ENCODE measurements around the gene LMF2. TPM values are rescaled to one million over a fixed set of nuclear protein-coding genes. Genes with fewer than 3 reads are reported as not detected.

The LMF2 gene
- total RNA-seq, 2 experiments from 2014 or later, result 128 to 141 TPM

- H3K9me3 Mint-ChIP-seq, result no peaks in the 10 kb centered on the region
- DNase-seq (no peak), ATAC-seq (ENCODE audit: low read depth) (no peak)
- H3K27ac Mint-ChIP-seq, result peak overlapping the region; percentile 79
- H3K4me3 Mint-ChIP-seq, result peak overlapping the region; percentile 68
- POLR2A ChIA-PET, result interaction anchor here (1.1 kb wide), 1 partner anchor 50 kb away, joined by 6 read pairs; the partner anchor contains the start of gene SCO2
- peaks cover 6% of the 10 kb centered on the region for H3K36me3 Mint-ChIP-seq
- peaks cover 14% of the 10 kb centered on the region for H3K27me3 Mint-ChIP-seq
- peaks cover 40% of the 10 kb centered on the region for H3K4me1 Mint-ChIP-seq
Observed at GRCh38 chr22:50475652-50476002, 31.9 kb downstream of the LMF2 start.

- peak; percentile 95 for DNase-seq
- POLR2A ChIA-PET, result interaction anchor here (1.1 kb wide), 1 partner anchor 51 kb away, joined by 6 read pairs; the partner anchor contains the start of gene SCO2
- ATAC-seq (ENCODE audit: low read depth), result peak; percentile 66
- Mint-ChIP-seq H3K27me3 (peaks cover 8% of the 10 kb centered on the region), H3K27ac (peak within 1 kb of the TSS; percentile 92), H3K4me1 (peaks cover 43% of the 10 kb centered on the region), H3K36me3 (peaks cover 6% of the 10 kb centered on the region), H3K9me3 (no peaks in the 10 kb centered on the region), H3K4me3 (peak within 1 kb of the TSS; percentile 87)
Observed at GRCh38 chr22:50474710-50475651, 32.5 kb downstream of the LMF2 start, which contains the start of gene SBF1. Gene SBF1, minus strand, starts transcription at chr22:50475035. Its CDS starts 195 bp downstream, at chr22:50474840.

- Mint-ChIP-seq H3K9me3 (no peaks in the 10 kb centered on the region), H3K36me3 (peaks cover 6% of the 10 kb centered on the region), H3K27me3 (peaks cover 3% of the 10 kb centered on the region), H3K27ac (peak overlapping the region; percentile 92), H3K4me3 (peak overlapping the region; percentile 87), H3K4me1 (peaks cover 43% of the 10 kb centered on the region)
- ATAC-seq (ENCODE audit: low read depth) (no peak), DNase-seq (peak; percentile 67)
- POLR2A ChIA-PET, result interaction anchor here (0.7 to 2.3 kb wide), 9 partner anchors 8 to 53 kb away, joined by 3 to 12 read pairs (median 4); partner anchors contain the start of genes ADM2, LMF2, NCAPH2 and SCO2
Observed at GRCh38 chr22:50473855-50474671, 33.4 kb downstream of the LMF2 start.

- peak overlapping the region; percentile 92 for H3K27ac Mint-ChIP-seq
- ATAC-seq (ENCODE audit: low read depth), result peak; percentile 17
- no peaks in the 10 kb centered on the region for H3K9me3 Mint-ChIP-seq
- H3K27me3 Mint-ChIP-seq, result peaks cover 3% of the 10 kb centered on the region
- peak; percentile 61 for DNase-seq
- POLR2A ChIA-PET, result interaction anchor here (0.9 to 2.3 kb wide), 10 partner anchors 8 to 148 kb away, joined by 3 to 12 read pairs (median 3); partner anchors contain the start of genes ADM2, LMF2, NCAPH2 and SCO2
- H3K4me1 Mint-ChIP-seq, result peaks cover 48% of the 10 kb centered on the region
- H3K4me3 Mint-ChIP-seq, result peak overlapping the region; percentile 87
- H3K36me3 Mint-ChIP-seq, result peaks cover 8% of the 10 kb centered on the region
Observed at GRCh38 chr22:50473088-50473487, 34.4 kb downstream of the LMF2 start.

GRCh38 chr22:50471962-50472361, 35.5 kb downstream of the LMF2 start:
- peak overlapping the region; percentile 92 for H3K27ac Mint-ChIP-seq
- POLR2A ChIA-PET, result interaction anchor here (0.6 to 3.0 kb wide), 5 partner anchors 14 to 221 kb away, joined by 3 to 12 read pairs (median 5); partner anchors contain the start of genes HDAC10, LMF2, NCAPH2 and TYMP
- H3K27me3 Mint-ChIP-seq, result no peaks in the 10 kb centered on the region
- H3K9me3 Mint-ChIP-seq, result no peaks in the 10 kb centered on the region
- peak overlapping the region; percentile 77 for H3K4me3 Mint-ChIP-seq
- peaks cover 48% of the 10 kb centered on the region for H3K4me1 Mint-ChIP-seq
- DNase-seq, result no peak
- ATAC-seq (ENCODE audit: low read depth), result no peak
- peaks cover 8% of the 10 kb centered on the region for H3K36me3 Mint-ChIP-seq

GRCh38 chr22:50471197-50471847, 36.2 kb downstream of the LMF2 start:
- no peaks in the 10 kb centered on the region for H3K9me3 Mint-ChIP-seq
- H3K27me3 Mint-ChIP-seq, result no peaks in the 10 kb centered on the region
- peak overlapping the region; percentile 92 for H3K27ac Mint-ChIP-seq
- DNase-seq (no peak), ATAC-seq (ENCODE audit: low read depth) (no peak)
- POLR2A ChIA-PET, result interaction anchor here (0.6 to 3.0 kb wide), 9 partner anchors 10 to 220 kb away, joined by 3 to 27 read pairs (median 10); partner anchors contain the start of genes ADM2, HDAC10 and SCO2
- H3K36me3 Mint-ChIP-seq, result peaks cover 14% of the 10 kb centered on the region
- peak overlapping the region; percentile 77 for H3K4me3 Mint-ChIP-seq
- H3K4me1 Mint-ChIP-seq, result peaks cover 52% of the 10 kb centered on the region

GRCh38 chr22:50470491-50470890, 37.0 kb downstream of the LMF2 start:
- no peaks in the 10 kb centered on the region for H3K9me3 Mint-ChIP-seq
- peak overlapping the region; percentile 92 for H3K27ac Mint-ChIP-seq
- POLR2A ChIA-PET, result interaction anchor here (0.6 to 3.7 kb wide), 22 partner anchors 11 to 226 kb away, joined by 3 to 27 read pairs (median 6); partner anchors contain the start of genes ADM2, ARSA, HDAC10 and LMF2
- ATAC-seq (ENCODE audit: low read depth), result no peak
- H3K27me3 Mint-ChIP-seq, result no peaks in the 10 kb centered on the region
- DNase-seq, result no peak
- peaks cover 52% of the 10 kb centered on the region for H3K4me1 Mint-ChIP-seq
- H3K36me3 Mint-ChIP-seq, result peaks cover 17% of the 10 kb centered on the region
- H3K4me3 Mint-ChIP-seq, result peak overlapping the region; percentile 77

GRCh38 chr22:50469377-50470305, 37.9 kb downstream of the LMF2 start:
- Mint-ChIP-seq H3K9me3 (no peaks in the 10 kb centered on the region), H3K4me1 (peaks cover 52% of the 10 kb centered on the region), H3K4me3 (peak overlapping the region; percentile 77), H3K36me3 (peaks cover 17% of the 10 kb centered on the region), H3K27ac (peak overlapping the region; percentile 92), H3K27me3 (no peaks in the 10 kb centered on the region)
- POLR2A ChIA-PET, result interaction anchor here (0.6 to 3.7 kb wide), 27 partner anchors 11 to 226 kb away, joined by 3 to 27 read pairs (median 5); partner anchors contain the start of genes ADM2, ARSA, HDAC10 and LMF2
- DNase-seq (peak; percentile 91), ATAC-seq (ENCODE audit: low read depth) (peak; percentile 77)

GRCh38 chr22:50468626-50469025, 38.9 kb downstream of the LMF2 start:
- peaks cover 47% of the 10 kb centered on the region for H3K4me1 Mint-ChIP-seq
- peak overlapping the region; percentile 92 for H3K27ac Mint-ChIP-seq
- H3K36me3 Mint-ChIP-seq, result peaks cover 21% of the 10 kb centered on the region
- no peaks in the 10 kb centered on the region for H3K27me3 Mint-ChIP-seq
- ATAC-seq (ENCODE audit: low read depth), result no peak
- POLR2A ChIA-PET, result interaction anchor here (0.6 to 3.7 kb wide), 12 partner anchors 13 to 225 kb away, joined by 3 to 21 read pairs (median 6); partner anchors contain the start of genes ADM2, HDAC10, LMF2 and NCAPH2
- peak overlapping the region; percentile 77 for H3K4me3 Mint-ChIP-seq
- DNase-seq, result no peak
- no peaks in the 10 kb centered on the region for H3K9me3 Mint-ChIP-seq

- Mint-ChIP-seq H3K4me1 (peaks cover 42% of the 10 kb centered on the region), H3K27me3 (no peaks in the 10 kb centered on the region), H3K27ac (peak overlapping the region; percentile 58), H3K4me3 (peak overlapping the region; percentile 77), H3K36me3 (peaks cover 19% of the 10 kb centered on the region), H3K9me3 (no peaks in the 10 kb centered on the region)
- POLR2A ChIA-PET, result interaction anchor here (0.6 to 3.7 kb wide), 8 partner anchors 13 to 160 kb away, joined by 3 to 21 read pairs (median 6); partner anchors contain the start of genes ADM2, ARSA and SCO2
- DNase-seq (no peak), ATAC-seq (ENCODE audit: low read depth) (no peak)
Observed at GRCh38 chr22:50467773-50468440, 39.6 kb downstream of the LMF2 start.

- Mint-ChIP-seq H3K4me3 (peak overlapping the region; percentile 53), H3K9me3 (no peaks in the 10 kb centered on the region), H3K36me3 (peaks cover 18% of the 10 kb centered on the region), H3K4me1 (peaks cover 39% of the 10 kb centered on the region), H3K27ac (peak overlapping the region; percentile 56), H3K27me3 (no peaks in the 10 kb centered on the region)
- POLR2A ChIA-PET, result interaction anchor here (1.0 to 3.7 kb wide), 3 partner anchors 58 to 161 kb away, joined by 4 to 21 read pairs (median 8); partner anchors contain the start of genes ARSA and SCO2
- no peak for DNase-seq
- no peak for ATAC-seq (ENCODE audit: low read depth)
Observed at GRCh38 chr22:50467341-50467740, 40.2 kb downstream of the LMF2 start.

Measured in activated naive CD8-positive, alpha-beta T cell treated with anti-CD3 and anti-CD28 coated beads, Interleukin-2, amount 10 ng/mL, durations not matched to agents 7 days and 5 days (primary cell).